Ovary (tissue), 3 donors: ENCODE results near the gene NOD2.

Experiments
- CTCF ChIP-seq, 3 donors: fragments of 450-650 bp in 2 of 3; fragments of 200-600 bp in 1 of 3; IDR thresholded peaks; one replicate each; pipeline versions ENCODE4 v1.5.1 to v1.8.0; 2016 to 2022; ENCODE audit warnings: antibody characterized with exemption in 3 of 3, mild to moderate bottlenecking in 1 of 3
- POLR2A ChIP-seq: fragments of 450-650 bp; IDR thresholded peaks from one replicate; pipeline ENCODE4 v1.6.1; 2017; ENCODE audit warnings: antibody characterized with exemption, mild to moderate bottlenecking, moderate library complexity
- donor health status: DM: no; HTN: no; CAD: no.

GRCh38 chr16:50696575-50697420, 3.4 kb downstream of the NOD2 start:
- TF ChIP-seq CTCF (IDR thresholded peaks at IDR 0.05), result no peak
- no peak for TF ChIP-seq POLR2A
